Activated CD4-positive, CD25-positive, alpha-beta regulatory T cell treated with anti-CD3 and anti-CD28 coated beads, Interleukin-2, amount 50 U/mL, for 24 hours (primary cell): ENCODE measurements around the gene PLEKHA4.
"Not testable (repeated sequence)": the region's sequence is repeated elsewhere in the genome, so short reads cannot be mapped to it uniquely, and the experiment has no call there.

Experiments
- ATAC-seq, 2 donors: fragments of 150-1000 bp; cut with Tn5 transposase; one replicate each; pipeline ENCODE4 v1.10.0; 2021; ENCODE audit warnings: mild to moderate bottlenecking in 1 of 2, moderate library complexity in 1 of 2

PLEKHA4 gene

DNA sequence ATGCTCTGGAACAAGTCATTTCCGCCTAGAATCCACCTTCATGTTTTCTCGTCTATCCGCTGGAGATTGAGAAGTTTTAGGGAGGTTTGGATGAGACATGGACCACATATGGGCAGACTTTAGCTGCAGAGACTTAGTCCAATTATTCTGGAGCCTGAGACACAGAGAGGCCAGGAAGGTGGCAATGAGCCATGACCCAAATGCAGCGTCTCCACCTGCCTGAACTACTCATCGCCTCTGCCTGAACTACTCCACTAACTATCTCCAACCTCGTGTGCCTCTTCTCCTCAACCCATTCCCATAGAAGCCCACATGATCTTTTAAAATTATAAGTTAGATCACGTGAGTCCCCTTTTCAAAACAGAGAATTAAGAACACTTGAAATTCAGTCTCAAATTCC lies 5.6 kb downstream of the PLEKHA4 start:
- ATAC-seq, result no peak

DNA sequence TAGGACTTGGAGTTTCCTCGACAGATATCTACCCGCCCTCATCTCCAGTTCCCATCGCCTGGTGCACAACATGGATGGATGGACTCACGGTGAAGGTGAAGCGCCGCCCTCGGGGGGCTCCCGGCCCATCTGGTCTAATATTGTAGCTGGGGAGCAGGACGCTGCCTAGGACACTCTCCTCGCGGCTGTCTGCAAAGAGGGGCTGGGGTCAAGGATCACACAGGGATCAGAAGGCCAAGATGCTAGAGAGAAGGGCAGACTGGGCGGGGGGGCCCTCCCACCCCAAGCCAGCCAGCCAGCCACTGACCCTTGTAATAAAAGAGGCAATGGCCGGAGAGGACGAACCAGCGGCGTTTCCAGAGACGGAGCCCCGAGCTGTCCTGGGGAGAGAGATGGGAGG lies 7.1 kb downstream of the PLEKHA4 start:
- no peak for ATAC-seq

DNA sequence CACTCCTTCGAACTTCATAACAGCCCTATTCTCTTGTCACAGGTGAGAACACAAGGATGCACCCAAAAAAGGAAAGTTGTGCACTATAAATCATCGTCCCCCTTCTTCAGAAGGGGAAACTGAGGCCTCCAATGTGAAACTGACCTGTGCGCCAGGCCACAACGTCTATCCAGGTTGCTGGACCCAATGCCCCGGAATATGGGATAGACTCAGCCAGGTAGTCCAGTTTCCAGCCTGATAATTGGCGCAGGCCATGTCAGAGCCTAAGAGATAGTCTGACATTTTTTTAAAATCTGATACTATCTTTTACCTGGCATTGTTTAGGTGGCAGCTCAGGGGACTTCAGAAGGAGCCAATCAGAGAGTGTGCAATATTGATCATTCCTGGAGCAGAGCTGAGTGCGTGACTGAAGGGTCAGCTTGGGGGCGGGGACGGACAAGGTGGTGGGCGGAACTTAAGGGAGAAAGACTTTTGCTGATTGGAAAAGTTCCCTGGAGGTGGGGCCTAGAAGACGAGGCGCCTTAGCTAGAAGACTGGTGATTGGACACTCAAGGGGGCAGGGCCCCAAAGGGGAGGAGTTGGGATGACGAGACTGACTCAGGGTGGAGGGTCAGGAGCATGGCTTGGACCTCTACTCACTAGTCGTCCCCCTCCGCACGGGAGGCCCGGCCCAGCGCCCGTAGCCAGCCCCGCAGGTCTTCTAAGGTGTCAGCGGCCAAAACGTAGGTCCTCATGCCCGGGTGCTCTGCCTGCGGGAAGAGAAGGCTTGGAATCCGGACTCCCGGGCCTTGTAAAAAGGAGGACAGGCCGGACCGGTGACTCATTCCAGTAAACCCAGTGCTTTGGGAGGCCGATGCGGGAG lies 8.5 kb downstream of the PLEKHA4 start:
- ATAC-seq, result no peak

DNA sequence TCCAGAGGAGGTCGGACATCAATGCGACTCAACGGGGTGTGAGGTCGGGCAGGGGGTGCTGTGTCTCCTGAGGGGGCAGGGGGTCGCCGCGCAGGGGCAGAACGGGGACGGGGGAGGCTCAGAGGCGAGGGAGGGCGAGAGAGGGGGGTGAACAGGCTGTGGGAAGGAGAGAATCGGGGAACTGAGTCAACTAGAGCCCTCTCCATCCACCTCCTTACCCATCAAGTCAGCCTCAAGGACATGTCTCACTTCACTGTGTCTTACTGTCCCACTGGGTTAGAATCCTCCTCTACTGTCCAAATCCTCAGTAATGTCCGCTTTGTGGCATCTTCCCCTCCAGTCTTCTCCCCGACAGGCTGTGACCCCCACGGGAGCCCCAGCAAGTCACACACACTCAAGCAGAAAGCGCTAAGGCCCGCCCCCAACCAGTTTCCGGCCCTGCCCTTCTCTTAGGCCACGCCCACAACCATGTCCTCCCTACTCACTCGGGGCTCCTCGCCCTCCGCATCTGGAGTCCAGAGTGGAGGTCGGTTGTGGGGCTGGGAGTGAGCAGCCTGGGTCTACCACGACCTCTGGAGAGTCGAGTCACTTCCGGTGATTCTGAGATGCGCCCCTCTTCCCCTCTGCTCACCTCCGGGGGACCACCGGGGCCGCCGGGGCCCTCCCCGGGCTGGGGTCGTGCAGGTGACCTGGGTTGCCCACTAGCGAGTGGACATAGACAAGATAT lies 9.3 kb downstream of the PLEKHA4 start:
- peak; percentile 81 to 90 for ATAC-seq

DNA sequence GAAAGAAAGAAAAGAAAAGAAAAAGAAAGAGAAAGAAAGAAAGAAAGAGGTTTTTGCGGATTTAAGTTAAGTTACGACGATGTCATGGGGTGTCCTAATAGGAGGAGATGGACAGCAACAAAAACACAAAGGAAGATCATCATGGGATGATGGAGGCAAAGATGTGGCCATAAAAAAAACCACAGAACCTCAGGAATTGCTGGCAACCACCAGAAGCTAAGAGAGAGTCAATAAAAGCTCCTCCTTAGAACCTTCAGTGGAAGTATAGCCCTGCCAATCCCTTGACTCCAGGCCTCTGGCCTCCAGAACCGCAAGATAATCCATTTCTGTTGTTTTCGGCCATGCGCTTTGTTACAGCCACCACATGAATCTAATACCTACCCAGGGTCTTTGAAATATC lies 11.5 kb downstream of the PLEKHA4 start:
- ATAC-seq, result no peak

DNA sequence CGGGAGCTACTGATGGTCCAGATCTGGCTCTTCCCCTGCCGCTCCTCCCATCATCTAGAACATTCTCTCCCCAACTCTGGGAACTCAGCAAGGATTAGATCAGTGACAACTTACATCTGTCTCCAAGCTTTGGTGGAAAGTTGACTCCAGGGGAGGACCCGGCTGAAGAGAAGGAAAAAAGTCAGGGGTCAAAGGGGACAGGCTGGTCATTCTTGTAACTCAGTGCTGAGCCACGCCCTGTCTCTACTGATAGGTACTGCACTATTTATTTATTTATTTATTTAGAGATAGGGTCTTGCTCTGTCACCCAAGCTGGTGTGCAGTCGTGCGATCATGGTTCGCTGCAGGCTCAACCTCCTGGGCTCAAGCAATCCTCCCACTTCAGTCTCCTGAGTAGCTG lies 14.3 kb downstream of the PLEKHA4 start:
- ATAC-seq, result no peak

DNA sequence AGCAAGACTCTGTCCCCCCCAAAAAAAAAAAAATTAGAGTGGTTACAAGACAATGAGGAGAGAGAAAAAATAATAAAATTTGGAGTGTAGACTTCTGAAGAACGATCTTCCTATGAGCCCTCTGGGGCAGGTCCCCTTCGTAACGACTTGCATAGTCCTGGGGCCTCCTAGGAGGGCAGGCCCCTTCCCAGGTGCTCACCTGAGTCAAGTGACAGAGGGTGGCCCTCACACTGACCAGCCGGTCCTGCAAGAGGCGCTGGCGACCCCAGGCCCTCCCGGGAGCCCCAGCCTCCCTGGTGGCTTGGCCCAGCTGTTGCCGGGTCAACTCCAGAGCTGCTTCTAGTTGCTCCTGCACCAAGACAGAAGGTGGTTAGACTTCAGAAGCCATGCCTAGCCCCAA lies 14.9 kb downstream of the PLEKHA4 start:
- ATAC-seq, result no peak

DNA sequence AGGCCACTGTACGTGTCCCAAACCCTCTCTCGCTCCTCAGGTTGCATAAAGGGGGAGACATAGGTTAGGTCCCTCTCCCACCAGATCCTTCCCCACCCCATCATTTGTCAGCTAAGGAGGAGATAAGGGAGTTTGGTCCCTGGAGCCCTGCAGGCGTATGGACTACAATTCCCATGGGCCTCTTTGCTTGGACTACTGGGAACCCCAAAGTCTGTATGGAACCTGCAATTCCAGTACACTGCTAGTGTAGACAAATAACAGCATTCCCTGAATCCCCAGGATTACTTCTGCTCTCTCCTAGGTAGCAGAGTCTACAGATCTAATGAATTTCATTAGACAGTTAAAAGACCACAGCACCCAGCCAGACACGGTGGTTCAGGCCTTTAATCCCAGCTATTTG lies 16.1 kb downstream of the PLEKHA4 start:
- ATAC-seq, result no peak

DNA sequence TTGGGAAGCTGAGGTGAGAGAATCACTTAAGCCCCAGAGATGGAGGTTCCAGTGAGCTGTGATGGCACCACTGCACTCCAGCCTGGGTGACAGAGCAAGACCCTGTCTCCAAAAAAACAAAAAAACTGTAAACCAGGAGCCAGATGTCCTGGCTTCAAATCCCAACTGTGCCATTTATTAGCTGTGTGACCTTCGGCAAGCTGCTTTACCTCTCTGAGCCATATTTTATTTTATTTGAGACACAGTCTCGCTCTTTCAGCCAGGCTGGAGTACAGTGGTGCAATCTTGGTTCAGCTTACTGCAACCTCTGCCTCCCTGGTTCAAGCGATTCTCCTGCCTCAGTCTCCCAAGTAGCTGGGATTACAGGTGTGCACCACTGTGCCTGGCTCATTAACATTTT lies 21.8 kb downstream of the PLEKHA4 start:
- ATAC-seq, result not testable (repeated sequence)

DNA sequence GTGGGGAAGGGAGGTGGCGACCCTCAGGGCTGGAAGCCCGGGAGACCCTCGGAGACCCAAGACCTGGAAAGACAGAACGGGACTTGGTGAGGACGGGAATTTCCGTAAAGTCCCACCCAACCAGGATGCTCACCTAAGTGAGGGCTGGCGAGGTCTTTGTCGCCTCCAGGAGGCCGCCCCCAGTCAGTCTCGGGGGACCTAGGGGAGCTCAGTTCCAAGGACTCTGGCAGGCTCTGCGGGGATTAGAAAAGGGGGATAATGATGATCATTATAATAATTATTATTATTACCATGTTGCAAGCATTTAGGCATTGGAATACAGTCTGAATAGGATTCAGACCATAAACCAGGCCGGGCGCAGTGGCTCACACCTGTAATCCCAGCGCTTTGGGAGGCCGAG lies 23.0 kb downstream of the PLEKHA4 start:
- ATAC-seq, result no peak

DNA sequence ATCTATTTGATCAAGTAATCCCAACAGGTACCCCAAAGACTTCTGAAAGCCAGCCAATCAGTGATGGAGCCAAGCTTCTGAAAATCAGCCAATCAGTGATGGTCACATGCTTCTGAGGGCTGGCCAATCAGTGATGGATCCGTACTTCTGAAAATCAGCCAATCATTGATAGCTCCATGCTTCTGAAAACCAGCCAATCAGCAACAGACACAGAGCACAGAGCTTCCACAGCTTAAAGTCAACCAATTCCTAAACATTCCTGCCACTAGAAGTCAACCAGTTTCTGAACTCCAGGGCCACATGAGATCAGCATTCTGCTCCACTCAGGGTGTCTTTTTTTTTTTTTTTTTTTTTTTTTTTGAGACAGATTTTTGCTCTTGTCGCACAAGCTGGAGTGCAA lies 23.9 kb downstream of the PLEKHA4 start:
- ATAC-seq, result no peak

DNA sequence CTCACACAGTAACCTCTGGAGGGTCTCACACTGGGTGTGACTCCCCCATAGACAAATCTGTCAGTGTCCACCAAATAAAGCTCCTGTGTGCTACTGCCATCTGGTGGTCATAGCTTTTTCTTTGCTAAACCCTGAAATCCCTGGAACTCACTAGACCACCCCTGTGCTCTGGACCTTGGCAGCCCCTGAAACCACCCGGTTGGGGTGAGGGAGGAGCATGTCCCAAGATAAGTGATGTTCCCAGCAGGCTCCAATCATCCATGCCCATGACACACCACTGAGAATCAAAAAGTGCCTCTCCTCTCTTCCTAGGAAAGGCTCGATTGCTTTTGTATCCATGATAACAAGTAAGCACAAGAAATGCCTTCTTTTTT lies 25.6 kb downstream of the PLEKHA4 start:
- ATAC-seq, result peak in 1 of 2 donors; percentile 56

DNA sequence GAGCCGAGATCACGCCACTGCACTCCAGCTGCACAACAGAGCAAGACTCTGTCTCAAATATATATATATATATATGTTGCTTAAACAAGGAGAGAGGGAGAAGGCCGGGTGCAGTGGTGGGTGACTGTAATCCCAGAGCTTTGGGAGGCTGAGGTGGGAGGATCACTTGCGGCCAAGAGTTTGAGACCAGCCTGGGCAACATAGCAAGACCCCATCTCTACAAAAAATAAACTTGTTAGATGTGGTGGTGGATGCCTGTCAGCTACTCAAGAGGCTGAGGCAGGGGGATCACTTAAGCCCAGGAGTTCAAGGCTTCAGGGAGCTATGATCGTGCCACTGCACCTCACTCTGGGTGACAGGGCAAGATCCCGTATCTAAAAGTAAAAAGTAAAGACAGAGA lies 26.8 kb downstream of the PLEKHA4 start:
- no peak for ATAC-seq

DNA sequence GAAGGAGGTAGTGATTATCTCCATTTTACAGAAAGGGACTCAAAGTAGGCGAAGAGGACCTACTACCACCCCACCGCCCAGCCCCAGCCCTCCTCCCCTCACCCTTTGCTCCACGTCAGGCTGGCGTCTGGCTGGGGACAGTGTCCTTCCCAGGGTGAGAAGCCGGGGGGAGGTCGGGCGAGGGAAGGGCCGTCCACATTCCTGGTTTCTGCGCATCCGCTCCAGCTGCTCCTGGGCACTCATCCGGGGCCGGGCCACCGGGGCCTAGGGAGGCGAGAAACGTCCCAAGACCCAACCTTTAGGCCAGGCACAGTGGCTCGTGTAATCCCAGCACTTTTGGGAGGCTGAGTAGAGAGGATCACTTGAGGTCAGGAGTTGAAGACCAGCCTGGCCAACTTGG lies 27.4 kb downstream of the PLEKHA4 start:
- no peak for ATAC-seq

DNA sequence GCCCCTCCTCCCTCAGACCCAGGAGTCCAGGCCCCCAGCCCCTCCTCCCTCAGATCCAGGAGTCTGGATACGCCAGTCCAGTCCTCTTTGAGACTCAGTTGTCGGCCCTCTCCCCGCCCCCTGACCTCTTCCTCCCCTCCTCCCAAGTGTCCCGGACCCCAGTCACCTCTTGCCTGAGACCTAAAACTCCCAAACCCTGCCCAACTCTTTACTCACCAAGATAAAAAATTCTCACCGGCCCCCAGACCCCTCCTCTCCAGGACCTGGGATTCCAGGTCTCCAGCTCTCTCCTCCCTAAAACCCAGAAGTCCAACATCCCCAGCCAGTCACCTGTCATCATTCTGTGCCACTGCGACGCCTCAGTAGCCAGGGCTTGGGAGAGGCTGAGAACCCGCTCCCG lies 30.7 kb downstream of the PLEKHA4 start:
- no peak for ATAC-seq

DNA sequence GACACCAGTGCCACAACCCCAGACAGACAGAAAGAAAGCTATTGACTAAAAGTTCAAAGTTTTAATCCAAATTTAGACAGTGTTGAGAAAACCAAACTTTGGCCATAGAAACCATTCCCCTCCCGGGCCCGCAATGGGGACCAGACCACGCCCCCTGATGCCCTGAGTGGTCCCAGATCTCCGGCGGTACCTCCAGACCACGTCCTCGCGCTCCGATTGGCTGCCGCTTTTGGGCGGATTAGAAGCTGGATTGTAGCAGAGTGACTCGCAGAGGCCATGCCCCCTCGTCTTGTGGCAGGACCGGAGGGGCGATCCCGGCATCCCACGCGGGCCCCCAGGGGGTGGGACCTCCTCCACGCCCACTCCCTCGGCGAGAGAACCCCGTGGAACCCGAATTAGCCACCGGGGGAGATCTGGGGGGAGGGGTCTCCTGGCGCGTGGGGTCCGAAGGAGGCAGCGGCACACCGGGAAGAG lies 31.3 kb downstream of the PLEKHA4 start:
- ATAC-seq, result peak; percentile 74 to 85

DNA sequence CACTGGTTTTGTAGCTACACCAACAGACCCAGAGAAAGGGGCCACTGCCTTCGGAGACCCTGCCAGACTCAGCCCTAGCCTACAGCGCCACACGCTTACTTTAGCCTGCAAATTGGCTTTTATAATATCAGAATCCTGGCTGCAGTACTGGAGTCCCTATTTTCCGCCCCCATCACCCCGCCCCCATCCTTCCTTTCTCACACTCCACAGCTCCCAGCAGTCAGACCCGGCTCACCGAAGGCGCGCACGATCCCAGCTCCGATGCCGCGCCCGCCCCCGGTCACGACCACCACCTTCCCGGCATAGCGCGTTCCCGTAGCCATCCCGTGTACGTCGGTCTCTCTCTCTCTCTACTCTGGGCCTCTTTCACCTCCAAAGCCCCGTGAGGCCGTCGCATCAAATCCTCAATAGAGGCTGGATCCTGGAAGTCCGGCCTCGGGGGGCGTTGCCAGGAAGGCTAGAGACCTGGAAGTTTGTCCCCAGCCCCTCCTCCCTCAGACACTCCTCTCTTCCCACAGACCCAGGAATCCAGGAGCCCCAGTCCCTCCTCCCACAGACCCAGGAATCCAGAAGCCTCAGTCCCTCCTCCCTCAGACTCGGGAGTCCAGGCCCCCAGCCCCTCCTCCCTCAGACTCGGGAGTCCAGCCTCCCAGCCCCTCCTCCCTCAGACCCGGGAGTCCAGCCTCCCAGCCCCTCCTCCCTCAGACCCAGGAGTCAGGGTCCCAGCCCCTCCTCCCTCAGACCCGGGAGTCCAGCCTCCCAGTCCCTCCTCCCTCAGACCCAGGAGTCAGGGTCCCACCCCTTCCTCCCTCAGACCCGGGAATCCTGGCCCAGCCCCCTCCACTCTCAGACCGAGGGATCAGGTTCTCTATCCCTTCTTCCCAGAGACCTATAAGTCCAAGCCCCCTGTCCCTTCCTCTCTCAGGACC lies 32.1 kb downstream of the PLEKHA4 start, which contains the start of gene HSD17B14:
TSS of gene HSD17B14 (minus strand) at position 403 of the 929 bp plus-strand sequence. CDS start at position 323, 80 bp downstream.
- no peak for ATAC-seq

DNA sequence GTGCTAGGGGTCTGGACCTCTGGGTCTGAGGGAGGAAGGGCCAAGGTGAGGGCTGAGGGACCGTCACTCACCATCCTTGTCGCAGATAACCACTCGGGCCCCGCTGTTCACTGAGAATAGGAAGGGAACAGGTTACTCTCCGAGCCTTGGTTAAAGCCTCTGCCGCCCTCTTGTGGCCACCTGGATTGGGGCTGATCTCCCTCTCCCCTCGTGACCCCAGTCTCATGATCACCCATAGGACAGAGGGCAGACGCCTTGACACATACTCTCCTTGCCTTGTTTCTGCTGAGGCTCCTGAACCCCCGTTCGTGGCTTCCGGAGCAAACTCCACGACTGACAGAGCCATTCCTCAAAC lies 32.7 kb downstream of the PLEKHA4 start:
- peak; percentile 95 to 98 for ATAC-seq

DNA sequence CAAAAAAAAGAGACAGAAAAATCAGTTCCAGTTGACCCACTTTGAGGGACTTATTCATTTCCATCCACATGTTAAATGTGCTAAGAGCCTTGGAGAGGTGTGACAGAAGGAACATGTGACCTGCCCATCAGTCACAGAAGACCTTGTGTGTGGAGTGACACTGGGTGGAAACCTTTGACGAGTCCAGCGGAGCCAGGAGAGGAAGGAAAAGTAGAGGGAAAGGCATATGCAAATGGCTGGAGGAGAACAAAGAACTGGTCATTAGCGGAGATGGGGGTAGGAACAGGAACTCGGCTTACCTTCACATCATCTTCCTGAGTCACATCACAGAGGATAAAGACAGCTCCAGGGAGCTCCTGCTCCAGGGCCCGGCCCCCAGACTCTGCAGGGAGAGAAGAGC lies 34.4 kb downstream of the PLEKHA4 start:
- ATAC-seq, result no peak

DNA sequence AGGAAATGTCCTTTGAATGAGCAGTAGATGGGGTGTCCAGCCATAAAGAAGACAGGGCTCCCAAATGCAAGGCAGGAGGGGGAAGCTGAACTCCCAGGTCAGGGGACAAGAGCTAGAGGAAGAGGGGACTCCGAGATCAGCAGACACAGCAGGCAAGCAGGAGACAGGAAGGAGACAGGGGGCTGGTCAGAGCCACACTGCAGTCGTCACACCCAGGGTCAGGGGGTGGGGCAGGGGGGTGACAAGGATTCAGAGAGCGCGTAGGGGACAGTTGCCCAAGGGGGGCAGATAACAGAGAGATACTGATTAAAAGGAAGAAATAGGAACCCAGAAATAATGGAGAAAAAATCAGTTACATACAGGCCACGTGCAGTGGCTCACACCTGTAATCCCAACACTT lies 35.4 kb downstream of the PLEKHA4 start:
- no peak for ATAC-seq

DNA sequence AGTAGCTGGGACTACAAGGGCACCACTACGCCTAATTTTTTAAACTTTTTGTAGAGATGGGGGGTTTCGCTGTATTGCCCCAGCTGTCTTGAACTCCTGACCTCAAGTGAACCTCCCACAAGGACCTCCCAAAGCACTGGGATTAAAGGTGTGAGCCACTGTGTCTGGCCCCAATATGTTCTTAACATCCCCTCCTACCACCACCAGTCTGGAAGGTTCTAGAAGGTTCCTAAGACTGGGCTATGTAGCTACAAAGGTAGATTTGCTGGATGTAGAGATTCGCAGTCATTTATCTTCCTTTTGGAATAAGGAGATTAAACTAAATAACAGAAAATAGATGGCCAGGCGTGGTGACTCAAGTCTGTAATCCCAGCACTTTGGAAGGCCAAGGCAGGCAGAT lies 37.5 kb downstream of the PLEKHA4 start:
- ATAC-seq, result no peak

DNA sequence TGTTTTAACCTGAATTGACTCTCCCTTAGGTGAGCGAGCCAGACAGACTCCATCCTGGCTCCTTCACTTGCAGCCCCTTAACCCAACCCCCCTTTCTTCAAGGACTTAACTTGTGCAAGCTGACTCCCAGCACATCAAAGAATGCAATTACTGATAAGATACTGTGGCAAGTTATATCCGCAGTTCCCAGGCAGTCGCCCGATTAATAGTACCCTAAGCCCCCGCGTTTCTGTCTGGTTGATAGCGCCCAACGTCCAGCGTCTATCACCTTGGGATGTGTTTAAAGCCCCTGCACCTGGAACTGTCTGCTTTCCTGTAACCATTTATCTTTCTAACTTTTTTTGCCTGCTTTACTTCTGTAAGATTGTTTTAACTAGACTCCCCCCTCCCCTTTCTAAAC lies 38.3 kb downstream of the PLEKHA4 start:
- no peak for ATAC-seq

DNA sequence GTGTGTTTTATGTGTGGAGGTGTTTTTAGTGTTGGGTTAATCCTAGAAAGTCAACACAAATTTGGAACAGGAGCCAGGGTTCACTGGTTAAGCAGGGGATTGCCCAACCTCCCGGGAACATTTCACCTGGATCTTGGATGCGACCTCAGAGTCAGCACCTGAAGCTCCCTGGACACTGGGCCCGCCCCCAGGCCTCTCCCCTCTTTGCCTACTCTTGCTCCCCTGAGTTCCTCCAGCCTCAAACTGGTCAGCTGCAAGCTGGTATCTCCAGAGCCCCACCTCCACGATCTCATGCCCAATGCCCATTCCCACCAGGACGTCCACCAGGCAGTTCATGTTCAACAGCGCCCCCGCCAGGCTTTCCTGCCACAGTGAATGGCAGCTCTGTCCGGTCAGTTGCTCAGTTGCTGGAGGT lies 41.8 kb downstream of the PLEKHA4 start:
- ATAC-seq, result no peak
